ENCODE data around the gene CHMP1A. TPM values are rescaled to one million over a fixed set of nuclear protein-coding genes. Genes with fewer than 3 reads are reported as not detected.

The CHMP1A gene
- total RNA-seq: 124 and 146 TPM in 2 replicates

GRCh38 chr16:89657442-89658220 lies at the start of gene CHMP1A, which contains the start of gene SPATA33:
Gene CHMP1A (minus strand): TSS chr16:89657708. CDS start chr16:89657588, 120 bp downstream.
Gene SPATA33 (plus strand): TSS chr16:89657836. CDS start chr16:89657912, 76 bp downstream.

GRCh38 chr16:89701425-89702406 lies 44.2 kb upstream of the CHMP1A start, which contains the start of gene SPATA2L:
Gene SPATA2L (minus strand): TSS chr16:89701705. CDS start chr16:89701232, 473 bp downstream.

GRCh38 chr16:89686520-89687091 lies 29.1 kb upstream of the CHMP1A start, which contains the start of gene CDK10:
Gene CDK10 (plus strand): TSS chr16:89686689. CDS start chr16:89686711, 22 bp downstream.

GRCh38 chr16:89613231-89613953 lies 44.1 kb downstream of the CHMP1A start, which contains the start of gene DPEP1:
Gene DPEP1 (plus strand): TSS chr16:89613642. CDS start chr16:89630411, 16,769 bp downstream.

Other genes with a start within 250 kb of the CHMP1A start
- gene ANKRD11, start 167.1 kb downstream of the CHMP1A start, total RNA-seq: 48.4 and 69.1 TPM in 2 replicates
- gene SPG7, start 149.3 kb downstream of the CHMP1A start, total RNA-seq: 104 and 111 TPM in 2 replicates
- gene RPL13, start 97.0 kb downstream of the CHMP1A start, total RNA-seq: 2,619 and 3,285 TPM in 2 replicates
- 0.43 and 2.4 TPM in 2 replicates for gene CPNE7, start 82.0 kb downstream of the CHMP1A start, total RNA-seq
- gene DPEP1, start 44.1 kb downstream of the CHMP1A start, total RNA-seq: not detected in 2 replicates
- gene SPATA33, start 128 bp upstream of the CHMP1A start, total RNA-seq: 3.6 and 4.3 TPM in 2 replicates
- gene CDK10, start 29.0 kb upstream of the CHMP1A start, total RNA-seq: 37.3 and 48.9 TPM in 2 replicates
- 6.3 and 10.7 TPM in 2 replicates for gene SPATA2L, start 44.0 kb upstream of the CHMP1A start, total RNA-seq
- gene VPS9D1, start 63.2 kb upstream of the CHMP1A start, total RNA-seq: 9.8 and 10.2 TPM in 2 replicates
- 14.7 and 18.8 TPM in 2 replicates for gene ZNF276, start 63.8 kb upstream of the CHMP1A start, total RNA-seq
- 9.4 and 11.0 TPM in 2 replicates for gene FANCA, start 158.9 kb upstream of the CHMP1A start, total RNA-seq
- 6.1 and 10.2 TPM in 2 replicates for gene SPIRE2, start 170.8 kb upstream of the CHMP1A start, total RNA-seq
- 254 and 342 TPM in 2 replicates for gene TCF25, start 215.9 kb upstream of the CHMP1A start, total RNA-seq